Activated B cell treated with CpG ODN at 0.5 μM for 24 hours (primary cell): ENCODE measurements around the gene YIF1B. TPM values are rescaled to one million over a fixed set of nuclear protein-coding genes. Genes with fewer than 3 reads are reported as not detected.

Experiments used
- ATAC-seq: fragments of 200-7000 bp; cut with Tn5 transposase; one replicate; pipeline ENCODE4 v1.10.0; 2021; ENCODE audit warnings: low read depth, mild to moderate bottlenecking, moderate library complexity
- CTCF ChIA-PET: fragments of 350-600 bp; sonication (Branson Sonifier 250); formaldehyde crosslinking; loops from one replicate; lab custom pipeline; 2021; ENCODE audit warnings: antibody characterized with exemption; lab: Charles Lee
- POLR2A ChIA-PET: fragments of 350-600 bp; sonication (Branson Sonifier 250); formaldehyde crosslinking; loops from one replicate; lab custom pipeline; 2021; ENCODE audit warnings: antibody characterized with exemption; lab: Charles Lee
- DNase-seq: peaks from one replicate; pipeline ENCODE4 v3.0.0; 2022
- H3K27ac Mint-ChIP-seq: one replicate; pipeline ENCODE4 v1.8.0; 2020; ENCODE audit warnings: mixed read lengths
- H3K27me3 Mint-ChIP-seq: one replicate; pipeline ENCODE4 v1.8.0; 2021; ENCODE audit warnings: mixed read lengths
- H3K36me3 Mint-ChIP-seq: one replicate; pipeline ENCODE4 v1.8.0; 2021; ENCODE audit warnings: low read depth, mixed read lengths
- H3K4me1 Mint-ChIP-seq: one replicate; pipeline ENCODE4 v1.8.0; 2021; ENCODE audit warnings: mixed read lengths
- H3K4me3 Mint-ChIP-seq: one replicate; pipeline ENCODE4 v1.8.0; 2020; ENCODE audit warnings: mild to moderate bottlenecking, mixed read lengths
- H3K9me3 Mint-ChIP-seq: one replicate; pipeline ENCODE4 v1.8.0; 2020; ENCODE audit warnings: mixed read lengths
- CTCF ChIP-seq: fragments of 200-600 bp; IDR thresholded peaks from one replicate; pipeline ENCODE4 v1.8.0; 2022; ENCODE audit warnings: antibody characterized with exemption, mild to moderate bottlenecking
- intact Hi-C: fragments of 100-400 bp; cut with micrococcal nuclease; formaldehyde crosslinking; loops from one replicate; pipeline ENCODE4 v1.15.1; 2024
- total RNA-seq: library from RNA; stranded (reverse); gene quantifications from 2 replicates; pipeline ENCODE4 v1.2.3, GENCODE V29; 2022

Gene YIF1B
- total RNA-seq, 1 donor from 2014 or later = 28.7 TPM

GRCh38 chr19:38288123-38288855 lies 27.5 kb downstream of the YIF1B start:
- ATAC-seq = no peak
- no peaks in the 10 kb centered on the region for H3K27me3 Mint-ChIP-seq
- H3K27ac Mint-ChIP-seq = no peak overlapping the region
- DNase-seq = no peak
- no peak overlapping the region for H3K4me3 Mint-ChIP-seq
- peaks cover 70% of the 10 kb centered on the region for H3K36me3 Mint-ChIP-seq
- intact Hi-C loops = no loop called here
- TF ChIP-seq CTCF = no peak
- POLR2A ChIA-PET = no interaction called here
- CTCF ChIA-PET = no interaction called here
- peaks cover 20% of the 10 kb centered on the region for H3K4me1 Mint-ChIP-seq
- H3K9me3 Mint-ChIP-seq = no peaks in the 10 kb centered on the region

- ATAC-seq (no peak), DNase-seq (no peak)
- peaks cover 67% of the 10 kb centered on the region for H3K36me3 Mint-ChIP-seq
- ChIA-PET POLR2A (no interaction called here), CTCF (no interaction called here)
- no peaks in the 10 kb centered on the region for H3K9me3 Mint-ChIP-seq
- no peaks in the 10 kb centered on the region for H3K27me3 Mint-ChIP-seq
- intact Hi-C loops = no loop called here
- no peak overlapping the region for H3K27ac Mint-ChIP-seq
- H3K4me1 Mint-ChIP-seq = peaks cover 20% of the 10 kb centered on the region
- no peak for TF ChIP-seq CTCF
- H3K4me3 Mint-ChIP-seq = no peak overlapping the region
These were observed 28.1 kb downstream of the YIF1B start for GRCh38 chr19:38287604-38288003.

GRCh38 chr19:38285567-38285966 lies 30.2 kb downstream of the YIF1B start:
- Mint-ChIP-seq H3K27me3 (no peaks in the 10 kb centered on the region), H3K27ac (no peak overlapping the region), H3K36me3 (peaks cover 49% of the 10 kb centered on the region), H3K9me3 (no peaks in the 10 kb centered on the region), H3K4me3 (no peak overlapping the region), H3K4me1 (peaks cover 31% of the 10 kb centered on the region)
- ATAC-seq (no peak), DNase-seq (no peak)
- CTCF ChIA-PET = interaction anchor here (1.2 to 1.7 kb wide), 2 partner anchors 30 to 42 kb away, joined by 3 to 5 read pairs; partner anchors contain the start of gene PPP1R14A
- POLR2A ChIA-PET = interaction anchor here (0.6 to 2.6 kb wide), 2 partner anchors 11 to 20 kb away, joined by 3 to 14 read pairs; partner anchors contain the start of gene SPINT2
- intact Hi-C loops = no loop called here
- TF ChIP-seq CTCF = no peak

GRCh38 chr19:38284422-38284821 lies 31.3 kb downstream of the YIF1B start:
- CTCF ChIA-PET = interaction anchor here (1.0 to 1.7 kb wide), 3 partner anchors 13 to 40 kb away, joined by 3 to 5 read pairs (median 3); partner anchors contain the start of gene PPP1R14A
- no peak for TF ChIP-seq CTCF
- POLR2A ChIA-PET = interaction anchor here (0.6 to 2.6 kb wide), 2 partner anchors 19 to 20 kb away, joined by 3 to 14 read pairs; partner anchors contain the start of gene SPINT2

GRCh38 chr19:38283271-38283670 lies 32.5 kb downstream of the YIF1B start:
- ATAC-seq (no peak), DNase-seq (no peak)
- CTCF ChIA-PET = no interaction called here
- intact Hi-C loops = no loop called here
- no peak for TF ChIP-seq CTCF
- no peaks in the 10 kb centered on the region for H3K9me3 Mint-ChIP-seq
- POLR2A ChIA-PET = no interaction called here
- no peak overlapping the region for H3K4me3 Mint-ChIP-seq
- no peak overlapping the region for H3K27ac Mint-ChIP-seq
- peaks cover 31% of the 10 kb centered on the region for H3K4me1 Mint-ChIP-seq
- H3K27me3 Mint-ChIP-seq = no peaks in the 10 kb centered on the region
- peaks cover 39% of the 10 kb centered on the region for H3K36me3 Mint-ChIP-seq

More at GRCh38 chr19:38284422-38284821, 31.3 kb downstream of the YIF1B start:
- no peaks in the 10 kb centered on the region for H3K27me3 Mint-ChIP-seq
- intact Hi-C loops = loop anchor here (1.0 kb wide), 1 partner anchor 19 kb away; no protein-coding TSS in a partner anchor
- no peaks in the 10 kb centered on the region for H3K9me3 Mint-ChIP-seq
- DNase-seq = no peak
- peak overlapping the region; percentile 42 for H3K4me3 Mint-ChIP-seq
- ATAC-seq = peak; percentile 57
- peaks cover 31% of the 10 kb centered on the region for H3K4me1 Mint-ChIP-seq
- H3K27ac Mint-ChIP-seq = peak overlapping the region; percentile 91
- H3K36me3 Mint-ChIP-seq = peaks cover 46% of the 10 kb centered on the region
